VCaP (cell line): ENCODE data around the gene ACER2.

ENCODE experiments used
- H3K27ac ChIP-seq: fragments of 450-650 bp; 2 replicates; pipeline ENCODE4 v1.5.1; 2017
- TF ChIP-seq, protein P1 (sequence below): fragments of 450-650 bp; conservative IDR thresholded peaks from 2 replicates; pipeline ENCODE4 v1.5.1; 2017; ENCODE audit warnings: mild to moderate bottlenecking, moderate library complexity

Gene ACER2

DNA sequence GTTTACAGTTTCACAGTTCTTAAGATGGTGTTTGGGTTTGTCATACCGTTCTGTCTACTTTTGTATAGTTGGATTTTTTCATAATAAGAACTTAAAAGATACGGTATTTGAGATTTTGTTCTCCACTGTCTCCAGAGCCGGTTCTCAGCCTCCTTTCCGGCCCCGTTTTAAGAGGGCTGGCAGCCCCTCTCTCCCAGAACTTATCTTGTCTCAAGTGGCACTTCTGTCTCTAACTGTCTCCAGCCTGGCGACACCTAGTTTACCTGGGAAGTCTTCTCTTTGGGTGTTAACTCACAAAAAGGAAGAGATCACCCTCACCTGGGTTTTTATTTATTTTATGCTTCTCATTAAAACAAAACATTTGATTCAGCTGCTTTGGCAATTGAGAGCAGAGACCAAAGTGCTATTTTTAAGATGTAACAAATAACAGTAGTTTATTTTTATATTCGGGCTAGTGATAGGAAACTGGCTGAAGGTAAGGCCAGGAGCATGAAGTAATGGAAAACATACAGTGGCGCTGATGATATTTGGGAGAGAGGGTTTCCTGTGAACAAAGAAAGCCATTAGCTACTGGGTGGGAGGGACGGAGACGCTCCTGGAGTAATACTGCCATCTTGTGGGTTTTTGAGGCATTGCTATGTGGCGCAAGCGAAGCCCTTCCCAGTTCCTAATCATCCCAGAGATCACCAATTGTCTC is 48.3 kb downstream of the ACER2 start:
- TF ChIP-seq, protein P1, sequence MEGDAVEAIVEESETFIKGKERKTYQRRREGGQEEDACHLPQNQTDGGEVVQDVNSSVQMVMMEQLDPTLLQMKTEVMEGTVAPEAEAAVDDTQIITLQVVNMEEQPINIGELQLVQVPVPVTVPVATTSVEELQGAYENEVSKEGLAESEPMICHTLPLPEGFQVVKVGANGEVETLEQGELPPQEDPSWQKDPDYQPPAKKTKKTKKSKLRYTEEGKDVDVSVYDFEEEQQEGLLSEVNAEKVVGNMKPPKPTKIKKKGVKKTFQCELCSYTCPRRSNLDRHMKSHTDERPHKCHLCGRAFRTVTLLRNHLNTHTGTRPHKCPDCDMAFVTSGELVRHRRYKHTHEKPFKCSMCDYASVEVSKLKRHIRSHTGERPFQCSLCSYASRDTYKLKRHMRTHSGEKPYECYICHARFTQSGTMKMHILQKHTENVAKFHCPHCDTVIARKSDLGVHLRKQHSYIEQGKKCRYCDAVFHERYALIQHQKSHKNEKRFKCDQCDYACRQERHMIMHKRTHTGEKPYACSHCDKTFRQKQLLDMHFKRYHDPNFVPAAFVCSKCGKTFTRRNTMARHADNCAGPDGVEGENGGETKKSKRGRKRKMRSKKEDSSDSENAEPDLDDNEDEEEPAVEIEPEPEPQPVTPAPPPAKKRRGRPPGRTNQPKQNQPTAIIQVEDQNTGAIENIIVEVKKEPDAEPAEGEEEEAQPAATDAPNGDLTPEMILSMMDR, result peak; percentile 97
- H3K27ac ChIP-seq, result peak overlapping the region; percentile 48; the same call in 1 of the 2 replicates

DNA sequence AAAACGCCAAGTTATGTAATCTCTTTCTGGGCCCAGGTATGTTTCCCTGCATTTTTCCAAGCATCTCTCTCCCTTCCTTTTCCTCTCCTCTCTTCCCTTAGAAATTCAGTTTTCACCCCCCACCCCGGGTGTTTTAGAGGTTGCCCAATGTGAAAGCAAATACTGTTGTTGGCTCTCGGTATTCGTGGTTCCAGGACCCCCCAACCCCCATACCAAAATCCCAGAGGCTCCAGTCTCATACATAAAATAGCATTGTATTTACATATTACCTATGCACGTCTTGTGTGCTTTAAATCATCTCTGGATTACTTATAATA is 48.8 kb downstream of the ACER2 start:
- peak overlapping the region; percentile 48; the same call in 1 of the 2 replicates for H3K27ac ChIP-seq
- TF ChIP-seq, protein P1, result peak; percentile 27

DNA sequence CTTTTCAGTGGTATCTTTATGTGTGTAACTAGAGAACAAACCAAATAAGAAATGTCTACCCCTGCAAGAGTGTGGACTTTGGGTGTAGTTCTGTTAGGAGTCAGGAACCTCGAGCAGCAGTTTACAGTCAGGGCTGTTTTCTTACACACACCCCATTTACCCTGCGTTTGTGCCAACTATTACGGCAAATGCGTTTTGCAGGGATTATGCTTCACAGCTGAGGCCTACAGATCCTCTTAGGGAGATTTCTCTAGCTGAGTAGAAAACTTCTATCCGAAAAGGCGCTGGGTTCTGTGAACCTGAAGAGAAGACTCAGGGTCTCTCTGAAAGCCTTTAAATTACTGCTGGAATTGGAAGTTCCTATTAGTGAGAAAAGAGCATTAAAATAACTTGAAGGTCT is 51.4 kb downstream of the ACER2 start:
- H3K27ac ChIP-seq, result no peak overlapping the region
- TF ChIP-seq, protein P1, result no peak

DNA sequence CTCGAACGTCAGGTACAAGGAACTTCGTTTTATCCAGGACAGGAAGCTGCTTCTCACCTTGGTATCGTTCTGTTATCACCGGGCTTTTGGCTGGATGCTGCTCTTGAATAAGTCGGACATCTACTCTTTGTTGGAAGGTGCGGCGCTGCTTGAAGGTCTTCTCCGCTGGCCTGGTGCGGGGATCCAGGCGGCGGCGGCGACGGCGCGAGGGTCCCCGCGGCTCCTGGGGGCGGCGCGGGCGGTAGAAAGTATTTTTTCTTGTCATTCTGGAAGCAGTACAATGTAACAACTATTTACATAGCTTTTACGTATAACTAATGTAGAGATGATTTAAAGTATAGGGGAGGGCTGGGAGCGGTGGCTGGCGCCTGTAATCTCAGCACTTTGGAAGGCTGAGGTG is 52.3 kb downstream of the ACER2 start:
- H3K27ac ChIP-seq, result no peak overlapping the region
- TF ChIP-seq, protein P1, result no peak

DNA sequence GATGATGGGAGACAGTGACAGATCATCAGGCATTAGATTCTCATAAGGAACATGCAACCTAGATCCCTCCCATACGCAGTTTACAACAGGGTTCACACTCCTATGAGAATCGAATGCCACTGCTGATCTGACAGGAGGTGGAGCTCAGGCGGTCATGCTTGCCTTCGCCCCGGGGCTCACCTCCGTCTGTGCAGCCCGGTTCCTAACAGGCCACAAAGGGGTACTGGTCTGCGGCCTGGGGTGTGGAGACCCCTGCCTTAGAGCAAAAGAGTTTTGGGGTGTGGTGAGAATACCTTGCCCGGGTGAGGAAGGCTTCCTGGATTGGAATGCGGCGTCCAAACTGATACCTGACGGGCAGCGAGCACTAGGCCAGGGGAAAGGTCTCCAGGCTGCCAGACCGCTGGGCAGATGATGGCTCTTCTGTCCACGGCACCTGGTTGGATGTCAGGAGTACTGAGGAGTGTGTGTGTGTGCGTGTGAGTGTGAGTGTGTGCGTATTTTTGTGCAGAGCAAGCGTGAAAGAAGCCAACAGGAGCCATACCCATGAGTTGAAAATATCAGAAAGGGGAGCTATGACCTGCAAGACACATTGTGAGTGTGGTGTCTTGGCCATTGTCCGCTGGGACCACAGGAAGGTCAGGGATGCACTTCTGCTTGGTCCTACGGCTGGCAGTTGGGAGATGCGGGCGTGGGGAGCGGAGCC is 55.4 kb downstream of the ACER2 start:
- TF ChIP-seq, protein P1, result no peak
- peak overlapping the region; percentile 49; the same call in 1 of the 2 replicates for H3K27ac ChIP-seq

DNA sequence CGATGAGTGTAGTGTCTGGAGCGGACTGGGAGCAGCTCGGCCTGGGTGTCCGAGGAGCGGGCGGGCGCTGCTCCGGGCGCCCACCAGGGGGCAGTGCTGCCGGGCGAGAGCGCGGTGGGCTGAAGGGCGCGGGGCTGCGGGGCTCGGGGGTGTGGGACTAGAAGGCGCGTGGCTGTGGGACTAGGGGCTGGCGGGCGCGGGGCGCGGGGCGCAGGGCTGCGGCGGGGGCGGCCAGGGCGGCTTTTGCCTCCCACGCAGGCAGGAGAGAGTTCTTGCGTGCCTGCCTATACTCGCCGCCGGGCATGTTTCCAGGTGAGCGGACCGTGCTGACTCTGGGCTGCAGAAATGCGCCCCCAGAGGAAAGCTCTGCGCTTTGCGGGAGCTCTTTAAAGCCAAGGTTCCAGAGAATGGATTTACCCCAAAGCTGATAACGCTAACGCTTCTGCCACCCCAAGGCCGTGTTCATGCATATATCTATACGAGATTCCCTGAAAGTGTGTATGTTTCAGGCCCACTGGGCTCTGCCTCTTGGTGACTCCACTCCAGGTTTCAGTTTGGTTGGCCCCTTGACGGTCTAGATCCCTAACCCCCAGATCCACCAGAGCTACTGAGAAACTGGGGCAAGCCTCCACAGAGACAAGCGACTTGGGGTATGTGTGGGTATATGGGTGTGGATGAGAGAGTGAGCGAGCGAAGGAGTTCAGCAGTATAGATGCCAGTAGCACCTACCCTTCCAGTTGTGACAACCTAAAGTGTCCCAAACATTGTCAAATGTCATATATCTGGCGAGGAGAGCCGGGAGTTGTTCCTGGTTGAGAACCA is 56.2 kb downstream of the ACER2 start:
- TF ChIP-seq, protein P1, result peak; percentile 97
- H3K27ac ChIP-seq, result peak overlapping the region; percentile 49
